Fibroblast of the aortic adventitia (primary cell): ENCODE data around the gene SOHLH1. TPM values are rescaled to one million over a fixed set of nuclear protein-coding genes. Genes with fewer than 3 reads are reported as not detected.

ENCODE experiments used
- DNase-seq: peaks from one replicate; pipeline ENCODE4 v3.0.0-alpha.2; 2010; ENCODE audit warnings: low read depth
- H3K4me3 ChIP-seq: 2 replicates; pipeline ENCODE4 v1.5.1; 2011; ENCODE audit warnings: low read depth, mild to moderate bottlenecking, control low read depth, low read length, moderate library complexity
- CTCF ChIP-seq: IDR thresholded peaks from 2 replicates; pipeline ENCODE4 v1.5.1; 2011; ENCODE audit warnings: mild to moderate bottlenecking, low read length, control low read depth, inconsistent platforms; ENCODE audit not compliant: insufficient read depth
- total RNA-seq: library from RNA; depleted of rRNA; stranded (reverse); fragments of >200 nt; gene quantifications from 2 replicates; pipeline ENCODE4 v1.2.3, GENCODE V29; 2012; ENCODE audit warnings: low replicate concordance

SOHLH1 gene
- total RNA-seq, 1 donor = not detected

DNA sequence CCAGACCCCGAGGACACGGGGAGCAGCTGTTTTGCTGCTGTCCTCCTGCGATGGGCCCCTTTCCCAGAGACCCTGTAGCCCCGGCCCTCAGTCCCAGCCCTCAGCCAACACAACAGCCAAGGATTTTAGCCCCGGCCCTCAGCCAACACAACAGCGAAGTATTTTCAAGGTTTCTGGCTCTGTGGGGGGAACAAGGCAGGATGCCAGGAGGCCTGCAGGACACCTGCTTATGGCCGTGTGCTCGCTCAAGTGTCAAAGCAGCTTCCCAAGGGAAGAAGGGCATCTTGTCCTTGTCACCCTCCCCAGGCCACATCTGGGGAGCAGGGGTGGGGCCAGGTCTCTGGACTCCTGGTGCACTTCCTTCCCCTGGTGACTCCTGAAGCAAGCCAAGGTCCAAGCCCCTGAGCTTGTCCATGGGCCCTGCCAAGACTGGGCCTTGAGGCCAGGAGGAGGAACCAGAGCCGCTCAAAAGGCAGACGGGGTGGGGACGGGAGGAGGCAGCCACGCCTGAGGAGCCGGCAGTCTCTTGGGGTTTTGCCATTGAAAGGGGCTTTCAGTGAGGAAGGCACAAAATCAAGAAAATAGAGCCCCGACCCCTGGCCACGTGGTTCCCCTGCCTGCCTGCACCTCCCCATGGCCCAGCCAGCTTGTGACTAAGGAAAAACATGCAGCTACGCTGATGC, 13.5 kb upstream of the SOHLH1 start:
- H3K4me3 ChIP-seq = no peak overlapping the region
- DNase-seq = no peak
- TF ChIP-seq CTCF = no peak

DNA sequence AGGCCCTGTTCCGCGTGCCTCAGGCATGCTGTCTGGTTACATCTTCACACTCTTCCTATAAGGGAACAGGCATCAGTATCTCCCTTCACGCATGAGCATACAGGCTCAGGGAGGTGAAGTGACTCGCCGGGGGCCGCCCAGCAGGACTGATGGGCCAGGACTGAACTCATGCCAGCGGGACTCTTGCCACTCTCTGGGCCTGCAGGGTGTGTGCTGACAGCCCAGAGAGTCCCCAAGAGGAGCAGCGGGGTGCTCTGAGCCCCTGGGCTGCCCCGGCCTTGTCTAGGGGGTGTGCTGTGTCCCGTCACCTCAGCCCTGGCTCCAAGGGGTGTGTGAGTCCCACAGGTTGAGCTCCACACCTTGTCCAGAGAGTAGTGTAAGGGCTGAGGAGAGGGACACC, 12.6 kb upstream of the SOHLH1 start:
- no peak for DNase-seq
- TF ChIP-seq CTCF = no peak
- no peak overlapping the region for H3K4me3 ChIP-seq

GRCh38 chr9:135711391-135711790, 12.1 kb upstream of the SOHLH1 start:
- H3K4me3 ChIP-seq = no peak overlapping the region
- TF ChIP-seq CTCF = no peak
- no peak for DNase-seq

GRCh38 chr9:135708164-135708563, 8.9 kb upstream of the SOHLH1 start:
- TF ChIP-seq CTCF = no peak
- no peak for DNase-seq
- no peak overlapping the region for H3K4me3 ChIP-seq

DNA sequence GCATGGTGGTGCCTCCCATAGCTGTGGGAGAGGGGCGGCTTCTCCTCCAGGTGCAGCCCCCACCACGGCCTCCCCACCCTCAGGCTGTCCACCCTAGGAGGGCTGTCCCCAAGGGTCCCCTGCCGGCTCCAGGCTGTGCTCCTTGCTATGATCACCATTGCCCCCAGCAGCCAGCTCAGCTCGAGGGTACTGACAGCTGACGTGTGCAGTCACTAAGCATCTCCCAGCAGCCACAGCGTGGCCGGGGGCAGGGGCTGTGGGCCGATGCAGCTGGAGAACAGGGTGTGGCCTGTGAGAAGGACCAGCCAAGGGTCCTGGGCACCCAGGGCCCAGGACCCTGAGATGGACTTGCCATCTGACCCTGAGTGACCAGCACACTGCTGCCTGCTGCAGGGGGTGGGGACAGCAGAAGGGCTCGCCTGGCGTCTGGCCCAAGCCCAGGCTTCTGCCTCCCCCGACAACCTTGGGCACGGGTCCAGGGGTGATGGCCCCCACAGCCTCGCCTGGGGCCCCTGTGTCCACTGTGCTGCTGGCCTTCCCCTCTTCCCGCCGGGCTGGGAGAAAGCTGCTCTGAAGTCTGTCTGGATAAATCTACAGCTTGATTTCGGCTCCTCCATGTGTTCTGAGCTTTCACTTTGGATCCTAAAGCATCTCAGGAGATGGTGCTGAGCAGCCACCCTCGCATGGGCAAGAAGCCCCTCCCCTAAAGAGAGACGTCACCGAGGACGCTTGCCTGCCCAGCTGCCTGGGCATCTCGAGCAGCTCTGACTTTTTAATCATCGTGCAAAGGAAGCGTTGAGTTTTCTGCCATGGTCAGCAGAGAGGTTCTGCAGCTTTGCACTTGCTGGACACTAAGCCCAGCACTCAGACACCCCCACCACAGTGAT, 8.2 kb upstream of the SOHLH1 start:
- no peak for DNase-seq
- no peak for TF ChIP-seq CTCF
- H3K4me3 ChIP-seq = no peak overlapping the region

DNA sequence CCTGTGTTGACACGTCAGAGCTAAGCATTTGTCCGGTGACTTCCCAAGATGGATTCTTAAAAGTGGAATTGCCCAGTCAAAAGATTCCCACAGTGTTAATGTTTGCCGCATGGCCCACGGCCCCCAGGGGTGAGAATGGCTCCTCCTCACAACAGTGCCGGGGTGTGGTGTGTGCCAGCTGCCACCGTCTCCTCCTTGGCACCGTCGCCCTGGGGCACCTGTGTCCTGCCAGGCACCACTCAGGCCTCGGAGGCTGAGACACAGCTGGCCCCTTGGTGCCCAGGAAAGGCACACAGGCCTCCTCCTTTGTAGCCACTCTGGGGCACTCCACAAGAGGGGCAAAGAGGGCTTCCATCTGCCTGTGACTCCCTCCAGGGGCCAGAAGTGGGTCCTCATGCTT, 7.0 kb upstream of the SOHLH1 start:
- no peak for TF ChIP-seq CTCF
- DNase-seq = no peak
- H3K4me3 ChIP-seq = no peak overlapping the region
